ENCODE results near the gene GCKR. TPM values are rescaled to one million over a fixed set of nuclear protein-coding genes. Genes with fewer than 3 reads are reported as not detected.

GCKR gene
- total and polyA plus RNA-seq, 10 donors: 0.33 to 6.7 (median 3.3) TPM

DNA sequence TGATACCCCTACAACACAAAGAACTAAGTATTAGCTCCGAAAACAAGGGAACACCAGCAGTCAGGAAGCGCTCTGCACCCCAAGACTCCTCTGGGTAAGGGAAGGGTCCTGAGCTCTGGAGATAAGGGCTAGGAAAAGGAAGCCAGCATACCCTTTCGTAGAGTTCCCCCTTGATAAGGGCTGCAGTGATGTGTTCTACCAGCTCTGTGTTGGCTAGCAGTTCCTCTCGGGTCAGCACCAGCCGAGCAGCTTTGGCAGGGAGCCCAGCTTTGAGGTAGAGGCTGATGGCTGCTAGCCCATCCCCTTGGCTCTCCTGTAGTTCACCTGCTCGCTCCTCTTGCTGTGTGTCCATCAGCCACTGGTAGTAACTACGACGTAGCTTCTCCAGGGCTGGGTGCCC is 35.5 kb upstream of the GCKR start:
- DNase-seq: no peak
- intact Hi-C loops (cut with DNase I; ENCODE audit: low total_unique reads): no loop called here
- Histone ChIP-seq H3K36me3 (peaks cover 0 to 82% (median 45%) of the 10 kb centered on the region in 6 donors), H3K9me3 (no peaks in the 10 kb centered on the region), H3K4me3 (no peak overlapping the region), H3K27ac (no peak overlapping the region), H3K27me3 (replicated peaks in 1 of 7) (no peaks in the 10 kb centered on the region), H3K4me1 (no peaks in the 10 kb centered on the region)
- TF ChIP-seq POLR2AphosphoS5 (IDR thresholded peaks at IDR 0.05) (no peak), POLR2A (IDR thresholded peaks at IDR 0.05) (no peak)
- TF ChIP-seq, protein P1, sequence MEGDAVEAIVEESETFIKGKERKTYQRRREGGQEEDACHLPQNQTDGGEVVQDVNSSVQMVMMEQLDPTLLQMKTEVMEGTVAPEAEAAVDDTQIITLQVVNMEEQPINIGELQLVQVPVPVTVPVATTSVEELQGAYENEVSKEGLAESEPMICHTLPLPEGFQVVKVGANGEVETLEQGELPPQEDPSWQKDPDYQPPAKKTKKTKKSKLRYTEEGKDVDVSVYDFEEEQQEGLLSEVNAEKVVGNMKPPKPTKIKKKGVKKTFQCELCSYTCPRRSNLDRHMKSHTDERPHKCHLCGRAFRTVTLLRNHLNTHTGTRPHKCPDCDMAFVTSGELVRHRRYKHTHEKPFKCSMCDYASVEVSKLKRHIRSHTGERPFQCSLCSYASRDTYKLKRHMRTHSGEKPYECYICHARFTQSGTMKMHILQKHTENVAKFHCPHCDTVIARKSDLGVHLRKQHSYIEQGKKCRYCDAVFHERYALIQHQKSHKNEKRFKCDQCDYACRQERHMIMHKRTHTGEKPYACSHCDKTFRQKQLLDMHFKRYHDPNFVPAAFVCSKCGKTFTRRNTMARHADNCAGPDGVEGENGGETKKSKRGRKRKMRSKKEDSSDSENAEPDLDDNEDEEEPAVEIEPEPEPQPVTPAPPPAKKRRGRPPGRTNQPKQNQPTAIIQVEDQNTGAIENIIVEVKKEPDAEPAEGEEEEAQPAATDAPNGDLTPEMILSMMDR (IDR thresholded peaks at IDR 0.05 in 8 of 11, conservative IDR thresholded peaks at IDR 0.05 in 3 of 11): no peak
- WGBS, 5 donors: 59 to 77% (median 64%) methylated on average over 7 to 8 of the region's 8 CpGs

DNA sequence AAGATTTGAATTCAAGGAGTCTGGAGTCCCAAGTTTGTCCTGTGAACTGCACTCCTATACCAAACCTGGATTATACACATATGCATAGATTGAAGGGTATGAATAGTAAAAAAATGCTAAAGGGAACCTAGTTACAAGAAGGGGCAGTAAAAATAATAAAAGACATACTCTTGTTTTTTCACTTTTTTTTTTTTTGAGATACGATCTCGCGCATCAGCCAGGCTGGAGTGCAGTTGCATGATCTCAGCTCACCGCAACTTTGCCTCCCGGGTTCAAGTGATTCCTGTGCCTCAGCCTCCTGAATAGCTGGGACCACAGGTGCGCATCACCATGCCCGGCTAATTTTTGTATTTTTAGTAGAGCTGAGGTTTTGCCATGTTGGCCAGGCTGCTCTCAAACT is 32.2 kb upstream of the GCKR start:
- H3K27ac ChIP-seq: no peak overlapping the region
- DNase-seq: no peak
- WGBS, 5 donors: 95 to 99% (median 97%) methylated on average over 7 of the region's 7 CpGs
- intact Hi-C loops (cut with DNase I; ENCODE audit: low total_unique reads): no loop called here
- peaks cover 0 to 59% (median 15%) of the 10 kb centered on the region in 6 donors for H3K36me3 ChIP-seq
- H3K27me3 ChIP-seq (replicated peaks in 1 of 7): no peaks in the 10 kb centered on the region
- no peaks in the 10 kb centered on the region for H3K4me1 ChIP-seq
- TF ChIP-seq, protein P1 (IDR thresholded peaks at IDR 0.05 in 8 of 11, conservative IDR thresholded peaks at IDR 0.05 in 3 of 11): no peak
- no peak for TF ChIP-seq POLR2AphosphoS5 (IDR thresholded peaks at IDR 0.05)
- TF ChIP-seq POLR2A (IDR thresholded peaks at IDR 0.05): no peak
- no peak overlapping the region for H3K4me3 ChIP-seq
- no peaks in the 10 kb centered on the region for H3K9me3 ChIP-seq

DNA sequence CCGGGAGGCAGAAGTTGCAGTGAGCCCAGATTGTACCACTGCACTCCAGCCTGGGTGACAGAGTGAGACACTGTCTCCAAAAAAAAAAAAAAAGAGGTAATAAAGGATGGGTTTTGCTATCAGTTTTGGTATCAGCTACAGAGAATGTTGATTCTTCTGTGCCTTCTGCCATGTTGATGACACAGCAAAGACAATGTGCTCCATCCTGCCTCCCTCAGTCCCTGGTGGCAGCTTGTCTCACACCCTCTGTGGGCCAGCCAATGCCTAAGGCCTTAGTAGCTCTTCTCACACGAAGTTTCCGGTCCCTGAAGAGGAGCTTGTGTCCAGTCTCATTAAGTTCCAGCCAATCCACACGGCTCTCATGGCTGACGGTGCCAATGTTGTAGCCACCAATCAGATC is 24.7 kb upstream of the GCKR start:
- intact Hi-C loops (cut with DNase I; ENCODE audit: low total_unique reads): no loop called here
- Histone ChIP-seq H3K36me3 (peaks cover 3 to 80% (median 30%) of the 10 kb centered on the region in 6 donors), H3K27me3 (replicated peaks in 1 of 7) (no peaks in the 10 kb centered on the region), H3K4me3 (no peak overlapping the region), H3K9me3 (no peaks in the 10 kb centered on the region), H3K4me1 (no peaks in the 10 kb centered on the region), H3K27ac (no peak overlapping the region)
- WGBS, 5 donors: 93 to 97% (median 93%) methylated on average over 5 of the region's 5 CpGs
- no peak for DNase-seq
- TF ChIP-seq, protein P1 (IDR thresholded peaks at IDR 0.05 in 8 of 11, conservative IDR thresholded peaks at IDR 0.05 in 3 of 11): no peak
- TF ChIP-seq POLR2A (IDR thresholded peaks at IDR 0.05) (no peak), POLR2AphosphoS5 (IDR thresholded peaks at IDR 0.05) (no peak)

DNA sequence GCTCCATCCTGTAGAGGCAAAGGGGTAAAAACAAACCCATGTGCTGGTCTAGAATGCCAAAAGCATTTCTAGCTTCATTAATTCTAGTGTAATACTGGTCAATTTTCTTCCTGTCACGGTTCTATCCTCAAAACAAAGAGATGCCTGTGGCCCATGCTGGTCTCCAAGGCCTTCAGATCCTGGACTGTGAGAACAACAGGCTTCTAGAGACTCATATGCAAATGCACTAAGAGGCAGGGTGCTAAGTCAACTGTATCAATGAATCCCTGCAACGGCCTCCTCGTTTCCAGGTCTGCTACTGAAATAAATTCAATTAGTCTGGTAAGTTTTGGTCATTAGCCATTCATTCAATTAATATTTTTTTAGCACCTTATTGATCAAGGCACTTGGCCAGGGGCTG is 11.1 kb upstream of the GCKR start:
- peaks cover 3 to 42% (median 13%) of the 10 kb centered on the region in 6 donors for H3K36me3 ChIP-seq
- no peaks in the 10 kb centered on the region for H3K27me3 ChIP-seq (replicated peaks in 1 of 7)
- whole genome bisulfite sequencing, 5 donors: 72 to 76% (median 75%) methylated on average over 3 of the region's 3 CpGs
- no peak overlapping the region for H3K4me3 ChIP-seq
- TF ChIP-seq POLR2A (IDR thresholded peaks at IDR 0.05): no peak
- TF ChIP-seq POLR2AphosphoS5 (IDR thresholded peaks at IDR 0.05): no peak
- TF ChIP-seq, protein P1 (IDR thresholded peaks at IDR 0.05 in 8 of 11, conservative IDR thresholded peaks at IDR 0.05 in 3 of 11): no peak
- no peak for DNase-seq
- H3K9me3 ChIP-seq: no peaks in the 10 kb centered on the region
- H3K4me1 ChIP-seq: peaks cover 6 to 49% (median 31%) of the 10 kb centered on the region in 6 donors
- peak overlapping the region in 1 of 8 donors; percentile 39 for H3K27ac ChIP-seq
- intact Hi-C loops (cut with DNase I; ENCODE audit: low total_unique reads): no loop called here
